Ovary (tissue), 9 donors: ENCODE data around the gene CCDC187. TPM values are rescaled to one million over a fixed set of nuclear protein-coding genes. Genes with fewer than 3 reads are reported as not detected.

Experiments used
- DNase-seq, 5 donors: peaks; one replicate each; pipeline ENCODE4 v3.0.0-alpha.2; 2019 to 2020
- H3K27ac ChIP-seq, 2 donors: fragments of 200-600 bp; one replicate each; pipeline versions ENCODE4 v1.5.1 to v1.8.0; 2019 to 2022
- H3K27me3 ChIP-seq: fragments of 200-600 bp; one replicate; pipeline ENCODE4 v1.8.0; 2022
- H3K36me3 ChIP-seq: fragments of 200-600 bp; sonication (generic); one replicate; pipeline ENCODE4 v1.5.1; 2019
- H3K4me1 ChIP-seq: one replicate; pipeline ENCODE4 v1.8.1; 2013; ENCODE audit warnings: mild to moderate bottlenecking, moderate library complexity; ENCODE audit not compliant: insufficient read depth
- H3K4me3 ChIP-seq: fragments of 200-600 bp; sonication (generic); one replicate; pipeline ENCODE4 v1.5.1; 2017
- H3K9me3 ChIP-seq, 2 donors: fragments of 200-600 bp in 1 of 2; sonication (generic) in 1 of 2; one replicate each; pipeline versions ENCODE4 v1.5.1 to v1.8.1; 2013 to 2019; ENCODE audit warnings: mild to moderate bottlenecking in 1 of 2, moderate library complexity in 1 of 2
- CTCF ChIP-seq, 3 donors: fragments of 450-650 bp in 2 of 3; fragments of 200-600 bp in 1 of 3; IDR thresholded peaks; one replicate each; pipeline versions ENCODE4 v1.5.1 to v1.8.0; 2016 to 2022; ENCODE audit warnings: antibody characterized with exemption in 3 of 3, mild to moderate bottlenecking in 1 of 3
- EP300 ChIP-seq: sonication (generic); formaldehyde crosslinking; IDR thresholded peaks from one replicate; pipeline ENCODE4 v1.6.1; 2017; ENCODE audit warnings: antibody characterized with exemption
- POLR2A ChIP-seq: fragments of 450-650 bp; IDR thresholded peaks from one replicate; pipeline ENCODE4 v1.6.1; 2017; ENCODE audit warnings: antibody characterized with exemption, mild to moderate bottlenecking, moderate library complexity
- WGBS, 3 donors: extraction: QIAGEN DNeasy Blood & Tissue Kit in 1 of 3; methylation state at CpG; one replicate each; pipeline versions ENCODE4 v1.1.5 to v1.1.7; 2013 to 2017; 5-methylcytosine and 5-hydroxymethylcytosine counted together
- intact Hi-C, 4 donors: fragments of 100-400 bp; cut with DNase I; formaldehyde crosslinking; loops; one replicate each; pipeline versions ENCODE4 v1.11.0 to v1.15.1; 2022 to 2023
- polyA plus RNA-seq, 2 donors: library from polyadenylated mRNA; stranded (reverse); fragments of 200-250 nt in 1 of 2; fragments of 350-450 nt in 1 of 2; fragmentation: Illumina TruSeq in 1 of 2; extraction: RNeasy Lipid Tissue Mini Kit (QIAGEN cat#74804) in 1 of 2; gene quantifications; one replicate each; pipeline ENCODE4 v1.2.3, GENCODE V29; 2013 to 2014
- total RNA-seq, 7 donors: library from RNA; depleted of rRNA in 2 of 7; stranded (reverse); fragments of >200 nt in 2 of 7; fragmentation: NEBNext Ultra II Directional in 3 of 7; extraction: Animal tissue kit (Norgen Biotek cat#: 25700) in 3 of 7; gene quantifications; one replicate each; pipeline versions ENCODE4 v1.1.0 to v1.2.4, GENCODE V29; 2016 to 2023
- donor health status: DM: no; HTN: no; CAD: no; lungs with moderate emphysema.
- donor health status: DM: no; HTN: no; CAD: no.
- donor health status: Bipolar disorder and iron deficiency.
- donor health status: DM: yes; HTN: yes; CAD: no.
- donor health status: DM: no; HTN: no; CAD: no.
- donor health status: DM: yes; HTN: yes; CAD: no.

Gene CCDC187
- total and polyA plus RNA-seq, 9 donors = 0.02 to 15.7 (median 0.74) TPM; not detected in 1

- intact Hi-C loops = loop anchor here in 1 of 4 donors (10.0 kb wide), 1 partner anchor 280 kb away; the partner anchor contains the start of gene UBAC1
Measured at GRCh38 chr9:136244969-136245218, 59.0 kb downstream of the CCDC187 start.

GRCh38 chr9:136244122-136244968 is 59.5 kb downstream of the CCDC187 start:
- Histone ChIP-seq H3K4me3 (peak overlapping the region; percentile 84), H3K36me3 (no peaks in the 10 kb centered on the region), H3K4me1 (peaks cover 8% of the 10 kb centered on the region), H3K27ac (no peak overlapping the region), H3K9me3 (no peaks in the 10 kb centered on the region), H3K27me3 (no peaks in the 10 kb centered on the region)
- TF ChIP-seq EP300 (no peak), CTCF (IDR thresholded peaks at IDR 0.05) (no peak), POLR2A (no peak)
- intact Hi-C loops = loop anchor here in 1 of 4 donors (10.0 kb wide), 1 partner anchor 280 kb away; the partner anchor contains the start of gene UBAC1
- no peak for DNase-seq
- WGBS, 3 donors = 35 to 38% (median 37%) methylated on average over 11 of the region's 11 CpGs

More at GRCh38 chr9:136244969-136245218, 59.0 kb downstream of the CCDC187 start:
- peaks cover 6% of the 10 kb centered on the region for H3K4me1 ChIP-seq
- H3K27ac ChIP-seq = no peak overlapping the region
- H3K4me3 ChIP-seq = peak overlapping the region; percentile 84
- H3K36me3 ChIP-seq = no peaks in the 10 kb centered on the region
- WGBS, 3 donors = 1 to 3% (median 3%) methylated on average over 6 of the region's 6 CpGs
- no peak for DNase-seq
- TF ChIP-seq POLR2A (no peak), CTCF (IDR thresholded peaks at IDR 0.05) (no peak), EP300 (no peak)
- no peaks in the 10 kb centered on the region for H3K27me3 ChIP-seq
- no peaks in the 10 kb centered on the region for H3K9me3 ChIP-seq

- peaks cover 8% of the 10 kb centered on the region for H3K4me1 ChIP-seq
- no peak for TF ChIP-seq POLR2A
- no peak for TF ChIP-seq EP300
- TF ChIP-seq CTCF (IDR thresholded peaks at IDR 0.05) = no peak
- intact Hi-C loops = loop anchor here in 1 of 4 donors (10.0 kb wide), 1 partner anchor 279 kb away; the partner anchor contains the start of gene UBAC1
Measured at GRCh38 chr9:136243631-136244030, 60.3 kb downstream of the CCDC187 start.

GRCh38 chr9:136242918-136243525 is 60.9 kb downstream of the CCDC187 start:
- Histone ChIP-seq H3K9me3 (no peaks in the 10 kb centered on the region), H3K4me3 (no peak overlapping the region), H3K27me3 (no peaks in the 10 kb centered on the region), H3K4me1 (peaks cover 8% of the 10 kb centered on the region), H3K27ac (no peak overlapping the region), H3K36me3 (no peaks in the 10 kb centered on the region)
- no peak for DNase-seq
- intact Hi-C loops = loop anchor here in 1 of 4 donors (10.0 kb wide), 1 partner anchor 278 kb away; the partner anchor contains the start of gene UBAC1
- TF ChIP-seq POLR2A (no peak), CTCF (IDR thresholded peaks at IDR 0.05) (no peak)
- 75 to 78% (median 78%) methylated on average over 6 of the region's 6 CpGs for WGBS, 3 donors

More at GRCh38 chr9:136243631-136244030, 60.3 kb downstream of the CCDC187 start:
- Histone ChIP-seq H3K4me3 (no peak overlapping the region), H3K27ac (no peak overlapping the region), H3K36me3 (no peaks in the 10 kb centered on the region), H3K27me3 (no peaks in the 10 kb centered on the region), H3K9me3 (no peaks in the 10 kb centered on the region)
- no peak for DNase-seq
- 75 to 78% (median 78%) methylated on average over 4 of the region's 4 CpGs for WGBS, 3 donors
